HG03064 (cell line): ENCODE measurements around the gene RIPOR1.
A peak's percentile ranks its signal among the peaks of the same experiment; 100 is the strongest.

ENCODE experiments used
- ATAC-seq: cut with Tn5 transposase; IDR thresholded peaks from one replicate; pipeline ENCODE4 v1.9.1; 2021; ENCODE audit warnings: low read depth; ENCODE audit not compliant: unreplicated experiment

The RIPOR1 gene

DNA sequence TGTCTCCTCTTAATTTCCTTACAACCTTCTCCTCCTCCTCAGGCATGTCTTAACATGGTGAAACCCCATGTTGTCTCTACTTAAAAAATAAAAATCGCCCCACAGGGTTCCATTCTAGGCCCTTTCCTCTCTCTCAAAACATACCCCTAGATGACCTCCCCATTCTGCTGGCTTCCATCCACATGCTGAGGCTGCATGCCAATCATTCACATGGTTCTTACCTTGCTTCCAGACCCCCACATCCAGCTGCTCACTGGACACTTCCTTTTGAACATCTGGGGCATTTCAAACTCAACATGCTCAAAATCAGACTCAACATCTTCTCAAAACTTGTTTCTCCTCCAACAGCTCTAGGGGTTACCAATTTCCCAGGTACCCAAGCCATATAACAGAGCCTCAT is 21.3 kb downstream of the RIPOR1 start:
- no peak for ATAC-seq

GRCh38 chr16:67551091-67551490 is 22.5 kb downstream of the RIPOR1 start:
- ATAC-seq = no peak

DNA sequence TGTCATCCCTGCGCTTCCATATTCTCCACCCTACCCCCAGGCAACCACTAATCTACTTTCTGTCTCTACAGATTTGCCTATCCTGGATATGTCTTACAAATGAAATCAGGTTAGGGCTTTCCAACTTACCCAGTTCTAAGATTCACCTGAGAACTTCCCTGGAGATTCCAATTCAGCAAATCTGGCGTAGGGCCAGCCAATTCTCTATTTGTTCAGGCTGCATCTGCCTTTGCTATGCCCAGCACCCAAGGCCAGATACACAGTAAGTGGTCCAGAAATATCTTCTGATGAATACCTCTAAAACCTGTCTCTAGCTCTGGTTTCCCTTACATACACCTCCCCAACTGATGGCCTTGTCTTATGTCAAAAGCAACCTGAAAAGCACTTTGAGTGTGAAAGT is 23.3 kb downstream of the RIPOR1 start:
- no peak for ATAC-seq

GRCh38 chr16:67552476-67552875 is 23.8 kb downstream of the RIPOR1 start:
- no peak for ATAC-seq

GRCh38 chr16:67555795-67556212 is 27.2 kb downstream of the RIPOR1 start:
- no peak for ATAC-seq

GRCh38 chr16:67558859-67559258 is 30.2 kb downstream of the RIPOR1 start:
- ATAC-seq = no peak

DNA sequence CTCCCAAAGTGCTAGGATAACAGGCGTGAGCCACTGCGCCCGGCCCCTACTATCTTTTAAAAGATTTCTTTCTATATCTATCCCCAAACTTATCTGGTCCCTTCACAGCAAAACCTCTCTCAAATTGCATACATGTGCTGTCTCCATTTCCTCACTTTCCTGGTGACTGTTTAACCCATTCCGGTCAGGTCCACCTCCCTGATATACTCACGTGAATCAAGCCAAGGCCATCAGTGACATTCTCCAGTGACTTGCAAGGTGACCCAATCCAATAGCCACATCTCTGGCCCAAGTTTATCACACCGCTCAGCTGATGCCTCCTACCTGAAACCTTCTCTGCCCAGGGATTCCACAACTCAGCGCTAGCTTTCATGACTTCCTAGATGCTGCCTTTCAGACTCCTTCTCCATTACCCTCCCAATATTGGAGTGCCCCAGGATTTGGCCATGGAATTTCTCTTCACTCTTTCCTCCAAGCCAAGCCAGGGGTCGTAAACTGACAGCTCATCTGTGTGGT is 32.3 kb downstream of the RIPOR1 start:
- ATAC-seq = no peak

GRCh38 chr16:67561501-67561823 is 32.8 kb downstream of the RIPOR1 start:
- ATAC-seq = no peak

- peak; percentile 76 for ATAC-seq
Observed at GRCh38 chr16:67561824-67562525, 33.3 kb downstream of the RIPOR1 start.

GRCh38 chr16:67562526-67562917 is 33.9 kb downstream of the RIPOR1 start, which contains the start of gene CTCF:
TSS of gene CTCF (plus strand) at chr16:67562526. CDS start at chr16:67610833, 48,307 bp downstream.
- peak; percentile 48 for ATAC-seq

DNA sequence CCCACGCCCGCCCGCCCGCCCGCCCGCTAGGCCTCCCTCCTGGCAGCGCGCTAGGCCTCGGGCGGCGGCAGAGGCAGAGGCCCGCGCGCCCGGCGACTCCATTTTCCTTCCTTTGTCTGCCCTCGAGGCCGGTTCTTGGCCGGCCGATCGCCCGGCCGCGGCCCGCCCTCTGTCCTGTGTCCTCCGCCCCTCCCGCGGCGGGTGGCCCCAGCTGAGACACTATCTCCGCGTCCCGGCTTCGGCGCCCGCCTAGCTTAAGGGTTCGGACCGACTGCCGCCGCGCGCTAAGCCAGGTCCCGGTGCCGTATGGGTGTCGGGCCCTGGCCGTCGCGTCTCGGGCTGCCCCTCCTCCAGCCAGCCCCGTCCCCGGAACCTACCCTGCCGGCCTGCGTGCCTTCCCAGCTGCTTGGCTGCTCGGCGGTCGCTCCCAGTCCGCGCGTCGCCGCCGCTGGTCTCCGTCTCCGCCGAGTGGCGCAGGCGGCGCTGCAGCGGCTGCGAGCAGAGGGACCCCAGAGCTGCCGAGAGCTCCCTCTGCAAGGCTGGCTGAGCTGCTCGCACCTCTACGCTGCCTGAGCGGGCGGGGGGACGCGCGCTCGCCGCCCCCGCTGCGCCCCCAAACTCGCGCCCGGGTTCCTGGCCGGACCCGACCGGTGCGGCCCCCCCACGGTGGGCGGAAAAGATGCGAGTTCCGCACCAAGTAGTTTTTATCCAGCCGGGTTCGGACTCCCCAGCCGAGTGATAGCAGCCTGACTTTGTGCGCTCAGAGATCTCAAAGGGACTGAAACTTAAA is 34.5 kb downstream of the RIPOR1 start:
- ATAC-seq = peak; percentile 16

DNA sequence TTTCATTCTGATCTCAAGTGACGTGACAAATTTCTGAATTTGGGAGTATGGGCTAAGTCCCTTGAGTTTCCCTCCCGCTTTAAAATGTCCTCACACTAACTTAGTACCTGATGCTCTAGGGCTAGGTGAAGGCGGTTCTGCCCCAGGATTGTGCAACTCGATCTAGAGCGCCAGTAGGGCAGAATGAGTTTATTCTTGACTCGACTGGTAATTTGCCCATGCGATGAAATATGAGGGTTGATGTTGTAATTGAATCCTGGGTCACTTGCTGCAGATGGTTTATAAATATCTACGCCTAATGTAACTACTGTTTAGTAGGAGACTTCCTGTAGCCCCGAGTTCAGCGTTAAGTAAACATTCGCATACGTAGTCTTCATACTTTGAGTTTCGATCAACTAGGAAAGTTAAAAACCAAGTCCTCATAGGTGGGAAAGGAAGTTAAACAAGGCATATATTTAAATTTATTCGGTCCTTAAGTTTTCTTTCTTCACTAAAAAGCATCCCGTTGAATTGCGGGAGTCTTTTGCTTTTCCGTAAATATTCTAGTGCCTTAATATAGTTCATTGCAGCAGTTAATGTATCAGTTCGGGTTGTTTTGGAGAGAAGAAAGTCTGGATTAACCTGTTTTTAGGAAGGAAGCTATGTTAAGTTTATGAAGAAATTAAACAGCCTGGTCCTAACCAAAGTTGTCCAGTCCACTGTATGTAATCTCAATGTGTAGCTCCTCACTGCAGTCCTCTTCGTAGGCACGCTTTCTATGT is 35.3 kb downstream of the RIPOR1 start:
- no peak for ATAC-seq

DNA sequence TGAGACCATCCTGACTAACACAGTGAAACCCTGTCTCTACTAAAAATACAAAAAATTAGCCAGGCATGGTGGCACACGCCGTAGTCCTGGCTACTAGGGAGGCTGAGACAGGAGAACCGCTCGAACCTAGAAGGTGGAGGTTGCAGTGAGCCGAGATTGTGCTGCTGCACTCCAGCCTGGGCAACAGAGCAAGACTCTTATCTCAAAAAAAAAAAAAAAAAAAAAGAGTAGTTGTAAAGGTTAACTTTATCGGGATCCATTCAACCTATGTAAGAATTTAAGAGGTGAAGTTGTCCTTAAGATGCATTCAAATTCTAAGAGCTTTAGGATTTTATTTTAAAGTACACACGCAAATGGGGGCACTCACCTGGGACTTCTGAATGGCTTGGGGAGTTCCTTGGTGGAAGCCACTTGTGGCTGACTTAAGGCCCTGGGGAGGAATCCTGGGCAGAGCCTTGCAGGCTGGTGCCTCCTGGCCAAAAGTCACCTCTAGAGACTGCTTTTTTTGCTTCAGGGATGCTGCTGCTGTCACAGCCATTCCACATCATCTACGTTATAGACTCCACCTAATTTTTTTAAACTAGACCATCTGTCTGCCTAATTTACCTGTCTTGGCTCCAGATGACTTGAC is 37.0 kb downstream of the RIPOR1 start:
- no peak for ATAC-seq

DNA sequence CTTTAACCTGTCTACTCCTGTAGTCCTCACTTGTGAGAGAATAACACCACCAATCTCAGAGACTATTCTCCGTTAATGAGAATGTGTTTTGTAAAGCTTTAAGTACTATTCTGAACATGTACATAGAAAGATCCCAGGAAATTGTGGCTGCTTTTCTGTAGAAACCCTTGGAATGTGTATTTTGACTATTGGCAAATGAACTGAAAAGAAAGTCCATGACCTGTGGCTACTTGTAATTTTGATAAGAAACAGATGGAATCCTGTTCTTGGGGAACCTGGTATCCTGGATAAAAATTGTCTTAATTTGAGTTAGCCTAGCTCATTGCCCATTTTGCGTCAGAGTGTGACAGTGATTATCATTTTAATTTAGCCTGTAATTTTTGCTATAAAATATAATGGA is 42.8 kb downstream of the RIPOR1 start:
- ATAC-seq = no peak

DNA sequence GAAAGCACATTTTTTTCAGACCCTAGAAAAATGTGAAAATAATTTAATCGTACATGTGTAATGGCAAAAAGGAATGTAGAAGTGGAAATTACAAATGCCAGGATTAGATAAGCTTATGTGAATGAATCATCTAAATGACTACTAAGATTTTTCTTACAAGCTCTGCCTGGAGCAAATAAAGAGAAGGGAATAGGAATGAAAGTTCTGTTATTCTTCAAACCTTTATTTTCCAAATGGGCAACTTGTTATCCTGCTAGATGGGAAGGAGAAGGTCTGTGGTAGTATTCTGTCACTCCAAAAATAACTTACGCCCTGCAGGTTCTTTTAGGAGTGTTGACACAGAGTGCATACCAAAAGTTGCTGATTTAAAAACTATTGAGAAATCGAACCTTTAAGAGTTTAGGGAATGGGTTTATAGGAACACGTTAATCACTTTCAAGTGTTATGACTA is 43.4 kb downstream of the RIPOR1 start:
- ATAC-seq = no peak

DNA sequence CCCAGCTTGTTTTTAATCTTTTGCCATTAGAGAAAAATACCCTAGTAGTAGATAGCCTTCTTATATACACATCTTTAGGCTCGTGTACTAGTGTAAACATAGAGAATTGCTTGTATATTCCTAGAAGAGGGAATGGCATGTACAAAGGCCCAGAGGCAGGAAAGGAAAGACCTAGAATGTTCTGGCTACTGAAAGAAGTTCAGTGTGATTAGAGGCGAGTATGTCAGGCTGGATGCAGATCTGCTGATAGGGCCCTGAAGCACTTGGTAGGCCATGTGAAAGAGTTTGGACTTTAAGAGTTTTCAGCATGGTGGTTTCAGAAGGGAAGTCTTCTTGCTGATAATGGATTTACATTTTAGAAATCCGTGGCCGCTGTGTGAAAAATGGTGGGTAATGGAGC is 51.1 kb downstream of the RIPOR1 start:
- ATAC-seq = no peak

- ATAC-seq = no peak
Observed at GRCh38 chr16:67580202-67580601, 51.6 kb downstream of the RIPOR1 start.

DNA sequence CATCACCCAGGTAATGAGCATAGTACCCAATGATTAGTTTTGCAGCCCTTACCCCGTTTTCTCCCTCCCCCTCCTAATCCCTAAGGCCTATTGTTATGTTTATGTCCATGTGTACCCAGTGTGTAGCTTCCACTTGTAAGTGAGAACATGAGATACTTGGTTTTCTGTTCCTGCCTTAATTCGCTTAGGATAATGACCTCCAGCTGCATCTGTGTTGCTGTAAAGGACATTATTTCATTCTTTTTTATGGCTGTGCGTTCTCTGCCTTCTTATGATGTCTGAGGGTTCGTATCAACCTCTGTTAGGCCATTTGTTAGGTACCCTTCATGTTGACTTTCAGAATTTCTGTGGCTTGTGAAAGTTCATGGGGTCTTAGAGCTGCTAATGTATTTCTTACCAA is 64.7 kb downstream of the RIPOR1 start:
- ATAC-seq = no peak

DNA sequence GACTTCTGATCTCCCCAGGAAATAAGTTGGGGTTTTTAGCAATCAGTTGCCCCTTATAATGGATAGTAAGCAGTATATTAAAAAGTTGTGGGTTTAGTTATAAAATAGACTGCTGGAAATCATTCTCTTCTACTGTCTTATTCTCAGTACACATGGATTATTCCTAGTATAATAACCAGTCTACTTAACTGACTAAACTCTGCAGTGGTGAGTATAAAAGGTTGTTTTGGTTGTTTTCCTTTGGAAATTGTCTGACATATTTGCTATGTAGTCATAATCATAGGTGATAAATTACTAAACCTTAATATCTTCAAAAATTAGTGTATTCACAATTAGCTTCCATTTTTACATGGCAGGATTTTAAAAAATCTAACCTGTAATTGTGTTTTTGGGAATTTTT is 65.1 kb downstream of the RIPOR1 start:
- no peak for ATAC-seq

- ATAC-seq = no peak
Observed at GRCh38 chr16:67594256-67594915, 65.8 kb downstream of the RIPOR1 start.
